Measurements from ENCODE around the gene MYH11.
"Not testable (repeated sequence)": the region's sequence is repeated elsewhere in the genome, so short reads cannot be mapped to it uniquely, and the experiment has no call there.

MYH11 gene

DNA sequence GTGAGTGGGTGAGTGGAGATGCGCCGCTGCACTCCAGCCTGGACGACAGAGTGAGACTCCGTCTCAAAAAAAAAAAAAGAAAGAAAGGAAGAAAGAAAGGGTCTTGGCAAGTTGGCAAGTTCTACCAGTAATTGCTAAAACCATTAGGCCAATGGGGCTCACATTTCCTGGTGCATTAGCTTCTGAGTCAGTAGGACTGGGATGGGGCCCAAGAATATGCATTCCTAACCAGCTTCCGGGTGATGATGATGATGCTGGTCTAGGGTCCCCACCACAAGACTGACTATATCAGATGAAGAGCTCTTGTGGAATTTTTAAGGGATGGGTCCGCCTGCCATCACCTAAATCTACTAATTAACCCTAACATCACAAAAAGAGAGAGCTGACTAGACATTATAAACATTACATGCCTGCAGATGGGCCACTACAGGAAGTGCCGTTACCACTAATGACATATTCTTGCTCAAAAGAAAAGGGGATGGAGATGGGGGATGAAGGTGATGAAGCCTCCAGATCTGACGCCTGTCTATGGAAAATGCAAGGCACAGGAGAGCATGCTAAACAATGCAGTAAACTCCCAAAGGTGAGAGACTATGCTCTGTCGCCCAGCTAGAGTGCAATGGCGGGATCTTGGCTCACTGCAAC is 13.1 kb downstream of the MYH11 start:
- no peaks in the 10 kb centered on the region for H3K36me3 ChIP-seq (ENCODE audit: insufficient read depth, low read length)
- TF ChIP-seq EZH2 (IDR thresholded peaks at IDR 0.05): no peak
- H3K9me3 ChIP-seq (ENCODE audit: low read depth, low read length): no peaks in the 10 kb centered on the region
- no peak overlapping the region for H3K27ac ChIP-seq
- DNase-seq (ENCODE audit: low read depth, low spot score): no peak
- H3K9ac ChIP-seq (ENCODE audit: insufficient read length): no peak overlapping the region
- no peak overlapping the region for H3K4me3 ChIP-seq

DNA sequence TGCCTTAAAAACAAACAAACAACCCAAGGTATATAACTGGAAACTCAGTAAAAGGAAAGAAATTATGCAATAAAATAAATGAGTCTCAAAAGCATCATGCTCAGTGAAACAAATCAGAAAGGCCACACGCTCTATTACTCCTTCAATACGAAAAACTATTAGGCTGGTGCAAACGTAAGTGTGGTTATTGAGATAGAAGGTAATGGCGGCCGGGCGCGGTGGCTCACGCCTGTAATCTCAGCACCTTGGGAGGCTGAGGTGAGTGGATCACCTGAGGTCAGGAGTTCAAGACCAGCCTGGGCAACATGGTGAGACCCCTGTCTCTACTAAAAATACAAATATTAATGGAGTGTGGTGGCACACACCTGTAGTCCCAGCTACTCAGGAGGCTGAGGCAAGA is 17.6 kb downstream of the MYH11 start:
- H3K4me3 ChIP-seq; H3K9me3 ChIP-seq (ENCODE audit: low read depth, low read length); DNase-seq (ENCODE audit: low read depth, low spot score); H3K36me3 ChIP-seq (ENCODE audit: insufficient read depth, low read length); H3K27ac ChIP-seq; H3K9ac ChIP-seq (ENCODE audit: insufficient read length): not testable (repeated sequence)

DNA sequence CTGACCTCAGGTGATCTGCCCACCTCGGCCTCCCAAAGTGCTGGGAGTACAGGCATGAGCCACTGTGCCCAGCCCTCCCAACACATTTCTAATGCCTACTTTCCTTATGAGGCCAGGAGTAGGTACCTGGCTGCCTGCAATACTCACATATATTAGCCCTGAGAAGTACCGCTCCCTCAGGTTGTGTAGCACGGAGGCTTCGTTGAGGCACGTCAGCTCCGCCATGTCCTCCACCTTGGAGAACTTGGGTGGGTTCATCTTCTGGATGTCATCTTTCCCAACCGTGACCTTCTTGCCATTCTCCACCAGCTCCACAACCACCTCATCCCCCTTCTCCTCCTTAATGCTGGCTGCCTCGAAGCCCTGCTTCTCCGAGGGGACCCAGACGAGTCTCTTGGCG is 19.1 kb downstream of the MYH11 start:
- TF ChIP-seq POLR2AphosphoS5 (IDR thresholded peaks at IDR 0.05; ENCODE audit: borderline replicate concordance, low read depth, low read length) (no peak), EZH2 (IDR thresholded peaks at IDR 0.05) (no peak), FOXP2 (optimal IDR thresholded peaks at IDR 0.05; ENCODE audit: control extremely low read depth, extremely low read length, insufficient read depth) (no peak)
- Histone ChIP-seq H3K27ac (no peak overlapping the region), H3K9me3 (ENCODE audit: low read depth, low read length) (no peaks in the 10 kb centered on the region), H3K4me3 (no peak overlapping the region), H3K36me3 (ENCODE audit: insufficient read depth, low read length) (no peaks in the 10 kb centered on the region), H3K9ac (ENCODE audit: insufficient read length) (no peak overlapping the region)
- no peak for DNase-seq (ENCODE audit: low read depth, low spot score)

DNA sequence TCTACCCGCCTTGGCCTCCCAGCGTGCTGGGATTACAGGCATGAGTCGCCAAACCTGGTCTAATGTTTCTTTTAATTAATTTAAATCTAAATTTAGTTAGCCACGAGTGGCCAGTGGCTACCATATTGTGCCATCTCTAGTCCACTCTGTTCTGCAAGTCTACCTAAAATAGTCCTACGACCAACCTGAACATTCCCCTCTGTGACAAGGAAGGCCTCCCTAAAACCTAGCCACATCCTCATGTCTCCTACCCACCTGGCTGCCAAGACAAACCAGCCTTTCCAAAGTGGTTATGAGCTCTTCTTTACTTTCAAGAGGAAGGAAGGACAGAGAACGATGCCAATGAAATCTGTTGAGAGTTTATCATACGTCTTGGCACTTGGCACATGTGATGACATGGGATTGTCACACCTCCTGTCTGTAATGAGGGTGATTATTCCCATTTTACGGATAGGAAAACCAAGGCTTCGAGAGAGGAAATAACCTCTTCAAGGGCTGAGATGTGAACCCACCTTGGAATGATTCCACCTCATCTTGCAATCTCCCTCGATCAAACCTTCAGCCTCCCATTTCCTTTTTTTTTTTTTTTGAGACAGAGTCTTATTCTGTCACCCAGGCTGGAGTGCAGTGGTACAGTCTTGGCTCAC is 19.7 kb downstream of the MYH11 start:
- DNase-seq (ENCODE audit: low read depth, low spot score): no peak

DNA sequence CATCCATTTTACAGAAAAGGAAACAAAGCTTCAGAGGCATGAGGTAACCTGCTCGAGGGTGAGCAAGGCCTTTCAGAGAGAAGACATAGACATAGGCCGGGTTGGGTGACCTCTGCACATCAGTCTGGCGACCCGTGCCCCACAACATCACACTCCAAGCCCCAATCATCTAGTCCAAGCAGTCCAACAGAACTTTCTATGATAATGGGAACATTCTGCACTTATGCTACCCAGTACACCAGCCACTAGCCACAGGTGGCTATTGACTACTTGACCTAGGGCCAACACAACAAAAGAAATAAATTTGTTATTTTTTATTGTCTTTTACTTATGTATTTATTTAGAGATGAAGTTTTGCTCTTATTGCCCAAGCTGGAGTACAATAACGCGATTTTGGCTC is 20.8 kb downstream of the MYH11 start:
- Histone ChIP-seq H3K36me3 (ENCODE audit: insufficient read depth, low read length) (no peaks in the 10 kb centered on the region), H3K9ac (ENCODE audit: insufficient read length) (no peak overlapping the region), H3K27ac (no peak overlapping the region), H3K4me3 (no peak overlapping the region), H3K9me3 (ENCODE audit: low read depth, low read length) (no peaks in the 10 kb centered on the region)
- no peak for TF ChIP-seq EZH2 (IDR thresholded peaks at IDR 0.05)
- TF ChIP-seq POLR2AphosphoS5 (IDR thresholded peaks at IDR 0.05; ENCODE audit: borderline replicate concordance, low read depth, low read length): no peak
- TF ChIP-seq FOXP2 (optimal IDR thresholded peaks at IDR 0.05; ENCODE audit: control extremely low read depth, extremely low read length, insufficient read depth): no peak
- no peak for DNase-seq (ENCODE audit: low read depth, low spot score)

More for the DNA sequence above, 19.7 kb downstream of the MYH11 start:
- Histone ChIP-seq H3K9ac (ENCODE audit: insufficient read length) (no peak overlapping the region), H3K27ac (no peak overlapping the region), H3K36me3 (ENCODE audit: insufficient read depth, low read length) (no peaks in the 10 kb centered on the region), H3K4me3 (no peak overlapping the region), H3K9me3 (ENCODE audit: low read depth, low read length) (no peaks in the 10 kb centered on the region)
- TF ChIP-seq POLR2AphosphoS5 (IDR thresholded peaks at IDR 0.05; ENCODE audit: borderline replicate concordance, low read depth, low read length) (no peak), EZH2 (IDR thresholded peaks at IDR 0.05) (no peak), FOXP2 (optimal IDR thresholded peaks at IDR 0.05; ENCODE audit: control extremely low read depth, extremely low read length, insufficient read depth) (no peak)

DNA sequence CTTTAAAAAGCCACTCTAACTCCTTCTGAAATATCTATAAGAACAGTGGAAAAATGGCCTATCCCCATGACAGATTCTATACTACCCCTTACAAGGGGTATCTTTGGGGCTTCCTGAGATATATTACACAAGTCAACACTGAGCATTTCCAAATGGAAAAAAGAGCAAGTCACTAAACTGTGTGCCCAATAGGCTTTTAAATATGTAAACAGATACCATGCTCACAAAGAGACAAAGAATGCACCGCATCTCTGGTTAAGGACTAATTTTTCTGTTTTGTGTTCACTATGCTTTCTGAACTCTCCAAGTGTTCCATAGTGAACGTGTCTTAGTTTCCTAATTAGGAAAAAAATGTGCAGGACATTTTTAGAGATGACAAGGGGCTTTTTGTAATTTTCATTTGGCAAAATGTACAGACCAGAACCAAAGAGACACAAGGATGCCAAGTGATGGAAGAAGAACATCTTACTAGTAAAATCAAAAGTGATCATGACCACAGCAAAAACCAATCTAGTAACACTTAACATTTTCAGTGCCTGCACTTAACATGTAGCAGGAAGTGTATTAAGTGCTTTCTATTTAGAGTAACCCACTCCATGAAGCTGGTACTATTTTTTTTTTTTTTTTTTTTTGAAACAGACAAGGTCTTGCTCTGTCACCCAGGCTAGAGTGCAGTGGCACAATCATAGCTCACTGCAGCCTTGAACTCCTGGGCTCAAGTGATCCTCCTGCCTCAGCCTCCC is 21.5 kb downstream of the MYH11 start:
- H3K4me3 ChIP-seq: no peak overlapping the region
- TF ChIP-seq POLR2AphosphoS5 (IDR thresholded peaks at IDR 0.05; ENCODE audit: borderline replicate concordance, low read depth, low read length) (no peak), FOXP2 (optimal IDR thresholded peaks at IDR 0.05; ENCODE audit: control extremely low read depth, extremely low read length, insufficient read depth) (no peak), EZH2 (IDR thresholded peaks at IDR 0.05) (no peak)
- H3K27ac ChIP-seq: no peak overlapping the region
- no peak for DNase-seq (ENCODE audit: low read depth, low spot score)
- H3K9me3 ChIP-seq (ENCODE audit: low read depth, low read length): no peaks in the 10 kb centered on the region
- H3K9ac ChIP-seq (ENCODE audit: insufficient read length): no peak overlapping the region
- no peaks in the 10 kb centered on the region for H3K36me3 ChIP-seq (ENCODE audit: insufficient read depth, low read length)

DNA sequence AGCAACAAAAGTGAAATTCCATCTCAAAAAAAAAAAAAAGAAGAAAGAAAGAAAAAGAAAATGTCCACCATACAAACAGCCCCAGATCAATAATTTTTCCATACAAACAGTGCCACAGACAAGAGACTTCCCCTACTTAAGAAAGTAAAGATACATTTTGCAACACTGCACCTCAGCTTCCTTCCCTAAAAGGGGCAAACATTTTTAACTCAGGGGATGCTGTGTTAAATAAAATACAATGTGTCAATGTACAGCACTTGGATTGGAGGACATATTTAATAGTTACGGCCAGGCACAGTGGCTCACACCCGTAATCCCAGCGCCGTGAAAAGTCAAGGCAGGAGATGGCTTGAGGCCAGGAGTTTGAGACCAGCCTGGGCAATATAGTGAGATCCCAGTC is 22.3 kb downstream of the MYH11 start:
- no peaks in the 10 kb centered on the region for H3K9me3 ChIP-seq (ENCODE audit: low read depth, low read length)
- DNase-seq (ENCODE audit: low read depth, low spot score): no peak
- H3K27ac ChIP-seq: no peak overlapping the region
- TF ChIP-seq POLR2AphosphoS5 (IDR thresholded peaks at IDR 0.05; ENCODE audit: borderline replicate concordance, low read depth, low read length): no peak
- no peak for TF ChIP-seq FOXP2 (optimal IDR thresholded peaks at IDR 0.05; ENCODE audit: control extremely low read depth, extremely low read length, insufficient read depth)
- TF ChIP-seq EZH2 (IDR thresholded peaks at IDR 0.05): no peak
- H3K9ac ChIP-seq (ENCODE audit: insufficient read length): no peak overlapping the region
- no peak overlapping the region for H3K4me3 ChIP-seq
- H3K36me3 ChIP-seq (ENCODE audit: insufficient read depth, low read length): no peaks in the 10 kb centered on the region

DNA sequence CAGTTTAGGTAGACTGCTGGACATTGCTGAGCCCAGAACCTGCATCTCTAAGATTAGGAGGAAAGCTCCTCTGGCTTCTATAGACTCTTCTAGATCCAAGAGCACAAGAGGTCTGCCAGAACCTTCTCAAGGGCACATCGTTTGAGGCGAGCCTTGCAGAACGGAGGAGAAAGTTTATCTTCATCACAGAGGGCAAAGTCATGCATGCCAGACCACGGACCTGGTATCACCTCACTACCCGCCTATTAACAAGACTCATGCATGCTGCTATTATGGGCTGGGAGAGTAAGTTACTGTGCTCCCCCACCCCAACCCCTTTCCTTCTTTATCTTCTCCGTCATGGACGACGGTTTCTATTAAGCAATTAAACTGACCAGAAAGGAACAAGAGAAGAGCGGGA is 23.3 kb downstream of the MYH11 start:
- Histone ChIP-seq H3K9me3 (ENCODE audit: low read depth, low read length) (no peaks in the 10 kb centered on the region), H3K36me3 (ENCODE audit: insufficient read depth, low read length) (no peaks in the 10 kb centered on the region), H3K9ac (ENCODE audit: insufficient read length) (no peak overlapping the region), H3K27ac (no peak overlapping the region), H3K4me3 (no peak overlapping the region)
- no peak for DNase-seq (ENCODE audit: low read depth, low spot score)
- TF ChIP-seq FOXP2 (optimal IDR thresholded peaks at IDR 0.05; ENCODE audit: control extremely low read depth, extremely low read length, insufficient read depth) (no peak), POLR2AphosphoS5 (IDR thresholded peaks at IDR 0.05; ENCODE audit: borderline replicate concordance, low read depth, low read length) (no peak), EZH2 (IDR thresholded peaks at IDR 0.05) (no peak)
